ENCODE measurements around the gene TLCD3A.

GRCh38 chr17:740240-741017, 8.0 kb downstream of the TLCD3A start:
- no peak for TF ChIP-seq CTCF (conservative IDR thresholded peaks at IDR 0.05; ENCODE audit: low read depth, low read length)
- TF ChIP-seq POLR2A (IDR thresholded peaks at IDR 0.05; ENCODE audit: low read depth, low read length): no peak
- TF ChIP-seq MAZ (IDR thresholded peaks at IDR 0.05; ENCODE audit: borderline replicate concordance, low read depth, low read length): no peak
- TF ChIP-seq RAD21 (IDR thresholded peaks at IDR 0.05; ENCODE audit: low read length): no peak
- TF ChIP-seq RFX5 (IDR thresholded peaks at IDR 0.05; ENCODE audit: low read depth, low read length): no peak
- TF ChIP-seq CEBPB (IDR thresholded peaks at IDR 0.05; ENCODE audit: low read depth, low read length): no peak
- TF ChIP-seq SMC3 (IDR thresholded peaks at IDR 0.05; ENCODE audit: low read depth, low read length): no peak
- TF ChIP-seq MAFK (IDR thresholded peaks at IDR 0.05; ENCODE audit: low read depth, low read length): no peak
- TF ChIP-seq FOS (IDR thresholded peaks at IDR 0.05; ENCODE audit: low read depth, low read length): no peak
- TF ChIP-seq USF2 (IDR thresholded peaks at IDR 0.05; ENCODE audit: low read depth, low read length): no peak
- TF ChIP-seq RCOR1 (IDR thresholded peaks at IDR 0.05; ENCODE audit: insufficient replicate concordance, low read length): no peak
